GM18498 (cell line): ENCODE results near the gene CKAP2L.

ENCODE experiments used
- ATAC-seq: cut with Tn5 transposase; IDR thresholded peaks from one replicate; pipeline ENCODE4 v1.9.1; 2021; ENCODE audit warnings: mild to moderate bottlenecking, moderate library complexity; ENCODE audit not compliant: unreplicated experiment

CKAP2L gene

GRCh38 chr2:112762276-112762675 is 2.1 kb downstream of the CKAP2L start:
- no peak for ATAC-seq

GRCh38 chr2:112760149-112760548 is 4.3 kb downstream of the CKAP2L start:
- no peak for ATAC-seq

- no peak for ATAC-seq
Observed at GRCh38 chr2:112758711-112759110, 5.7 kb downstream of the CKAP2L start.

- no peak for ATAC-seq
Observed at GRCh38 chr2:112757265-112757664, 7.1 kb downstream of the CKAP2L start.

GRCh38 chr2:112756207-112756606 is 8.2 kb downstream of the CKAP2L start:
- no peak for ATAC-seq

- ATAC-seq: no peak
Observed at GRCh38 chr2:112755444-112755843, 9.0 kb downstream of the CKAP2L start.

- ATAC-seq: no peak
Observed at GRCh38 chr2:112754564-112754963, 9.8 kb downstream of the CKAP2L start.

GRCh38 chr2:112752667-112753066 is 11.7 kb downstream of the CKAP2L start:
- no peak for ATAC-seq

GRCh38 chr2:112751451-112752197 is 12.8 kb downstream of the CKAP2L start:
- ATAC-seq: no peak

- no peak for ATAC-seq
Observed at GRCh38 chr2:112750560-112750843, 13.9 kb downstream of the CKAP2L start.

- no peak for ATAC-seq
Observed at GRCh38 chr2:112749755-112750559, 14.5 kb downstream of the CKAP2L start.

- no peak for ATAC-seq
Observed at GRCh38 chr2:112740527-112740926, 23.9 kb downstream of the CKAP2L start.

- ATAC-seq: no peak
Observed at GRCh38 chr2:112737542-112738232, 26.7 kb downstream of the CKAP2L start.

GRCh38 chr2:112733871-112734270 is 30.5 kb downstream of the CKAP2L start:
- ATAC-seq: no peak

- ATAC-seq: no peak
Observed at GRCh38 chr2:112733456-112733855, 31.0 kb downstream of the CKAP2L start.

GRCh38 chr2:112731479-112731878 is 32.9 kb downstream of the CKAP2L start:
- ATAC-seq: no peak

- no peak for ATAC-seq
Observed at GRCh38 chr2:112730791-112731190, 33.6 kb downstream of the CKAP2L start.

GRCh38 chr2:112730216-112730615 is 34.2 kb downstream of the CKAP2L start:
- no peak for ATAC-seq

- no peak for ATAC-seq
Observed at GRCh38 chr2:112728378-112729175, 35.8 kb downstream of the CKAP2L start.

GRCh38 chr2:112728029-112728362 is 36.4 kb downstream of the CKAP2L start:
- no peak for ATAC-seq
